HepG2 (cell line): Measurements from ENCODE around the gene MAPK11. TPM values are rescaled to one million over a fixed set of nuclear protein-coding genes. Genes with fewer than 3 reads are reported as not detected.

ENCODE experiments used
- CENPT ChIP-seq: sonication (generic); formaldehyde crosslinking; IDR thresholded peaks from 2 replicates; pipeline ENCODE4 v1.8.0; 2022; ENCODE audit warnings: low read depth, mild to moderate bottlenecking, moderate library complexity, missing genetic modification reagents
- HHEX ChIP-seq: IDR thresholded peaks from 2 replicates; pipeline ENCODE4 v1.6.1; 2016; ENCODE audit warnings: control low read depth
- LCORL ChIP-seq, 2 experiments: fragments of 450-650 bp in 1 of 2; sonication (generic) in 1 of 2; formaldehyde crosslinking in 1 of 2; IDR thresholded peaks; 2 replicates each; pipeline versions ENCODE4 v1.5.0 to v1.6.1; 2017 to 2020; ENCODE audit warnings: antibody characterized with exemption in 1 of 2, missing genetic modification reagents in 1 of 2
- MBNL3 ChIP-seq: fragments of 250-450 bp; sonication (Bioruptor Pico); conservative IDR thresholded peaks from 2 replicates; pipeline ENCODE4 v1.8.0; 2022; ENCODE audit warnings: mild to moderate bottlenecking, inconsistent platforms
- NCOA5 ChIP-seq: sonication (generic); formaldehyde crosslinking; IDR thresholded peaks from 2 replicates; pipeline ENCODE4 v1.4.0; 2020; ENCODE audit warnings: missing genetic modification reagents
- NCOR1 ChIP-seq: fragments of 200-600 bp; sonication (generic); IDR thresholded peaks from 2 replicates; pipeline ENCODE4 v1.7.0; 2017; ENCODE audit warnings: antibody characterized with exemption, low read length, borderline replicate concordance
- POLR2A ChIP-seq, 2 experiments: IDR thresholded peaks; 2 replicates each; pipeline ENCODE4 v1.6.1; 2011; ENCODE audit warnings: low read depth in 2 of 2, low read length in 2 of 2, mild to moderate bottlenecking in 1 of 2, moderate library complexity in 1 of 2; ENCODE audit not compliant: insufficient read depth in 1 of 2
- RBFOX2 ChIP-seq: fragments of 200-400 bp; formaldehyde crosslinking; IDR thresholded peaks from 2 replicates; pipeline ENCODE4 v1.6.1; 2017; ENCODE audit warnings: low read depth, mild to moderate bottlenecking, low read length
- SAP130 ChIP-seq: IDR thresholded peaks from 2 replicates; pipeline ENCODE4 v1.6.1; 2016; ENCODE audit warnings: low read depth
- TBL1XR1 ChIP-seq: fragments of 150-350 bp; IDR thresholded peaks from 2 replicates; pipeline ENCODE4 v1.6.1; 2014; ENCODE audit warnings: borderline replicate concordance, low read length; ENCODE audit not compliant: partially characterized antibody
- TEAD3 ChIP-seq: optimal IDR thresholded peaks from 2 replicates; pipeline ENCODE3; 2016; ENCODE audit warnings: borderline replicate concordance
- ZFP36L1 ChIP-seq: sonication (generic); formaldehyde crosslinking; IDR thresholded peaks from 2 replicates; pipeline ENCODE4 v1.8.0; 2022; ENCODE audit warnings: mild to moderate bottlenecking, missing genetic modification reagents, moderate library complexity
- ZNF496 ChIP-seq: sonication (generic); formaldehyde crosslinking; IDR thresholded peaks from 2 replicates; pipeline ENCODE4 v1.8.1; 2023; ENCODE audit warnings: mild to moderate bottlenecking, moderate library complexity, missing genetic modification reagents; ENCODE audit not compliant: insufficient replicate concordance
- ZNF605 ChIP-seq: sonication (generic); formaldehyde crosslinking; IDR thresholded peaks from 2 replicates; pipeline ENCODE4 v1.8.0; 2022; ENCODE audit warnings: mild to moderate bottlenecking, missing genetic modification reagents
- ZNF776 ChIP-seq: sonication (generic); formaldehyde crosslinking; IDR thresholded peaks from 2 replicates; pipeline ENCODE4 v1.4.0; 2020; ENCODE audit warnings: mild to moderate bottlenecking, missing genetic modification reagents
- ZZZ3 ChIP-seq: sonication (generic); formaldehyde crosslinking; IDR thresholded peaks from 2 replicates; pipeline ENCODE4 v1.4.0; 2020; ENCODE audit warnings: missing genetic modification reagents, mild to moderate bottlenecking, borderline replicate concordance
- polyA plus RNA-seq, 8 experiments: library from polyadenylated mRNA; depleted of rRNA in 3 of 8; stranded (reverse) in 7 of 8; unstranded in 1 of 8; fragments of >200 nt; fragmentation: Illumina TruSeq in 4 of 8; extraction: Trizol in 4 of 8; gene quantifications; 2 replicates each; pipeline versions ENCODE4 v1.2.1 to v1.2.3, GENCODE V29; 2011 to 2016; ENCODE audit warnings: low read depth in 4 of 8, missing spikeins in 1 of 8, mixed read lengths in 1 of 8; ENCODE audit not compliant: insufficient read depth in 1 of 8
- total RNA-seq, 5 experiments: library from RNA; depleted of rRNA; stranded (reverse); fragments of >200 nt; fragmentation: Illumina TruSeq; extraction: Trizol; gene quantifications; 2 replicates each; pipeline ENCODE4 v1.2.3, GENCODE V29; 2016; ENCODE audit warnings: low read depth in 1 of 5
- TF ChIP-seq, protein P1 (sequence below): sonication (generic); formaldehyde crosslinking; IDR thresholded peaks from 2 replicates; pipeline ENCODE4 v1.4.0; 2020; ENCODE audit warnings: low read depth, mild to moderate bottlenecking, missing genetic modification reagents
- TF ChIP-seq, protein P2 (sequence below): fragments of 450-650 bp; IDR thresholded peaks from 2 replicates; pipeline ENCODE4 v1.6.1; 2017
- TF ChIP-seq, protein P3 (sequence below): sonication (generic); formaldehyde crosslinking; conservative IDR thresholded peaks from 2 replicates; pipeline ENCODE4 v1.4.0; 2020; ENCODE audit warnings: missing genetic modification reagents
- TF ChIP-seq, protein P4 (sequence below): sonication (generic); formaldehyde crosslinking; IDR thresholded peaks from 2 replicates; pipeline ENCODE4 v1.4.0; 2020; ENCODE audit warnings: missing genetic modification reagents, mild to moderate bottlenecking, borderline replicate concordance
- TF ChIP-seq, protein P5 (sequence below): sonication (generic); formaldehyde crosslinking; IDR thresholded peaks from 2 replicates; pipeline ENCODE4 v1.4.0; 2020; ENCODE audit warnings: missing genetic modification reagents

MAPK11 gene
- total and polyA plus RNA-seq, 2 of the 13 experiments (the other 11 are each of a cell fraction or from before 2014, with no cell fraction given), result 0.15 to 0.17 TPM

DNA sequence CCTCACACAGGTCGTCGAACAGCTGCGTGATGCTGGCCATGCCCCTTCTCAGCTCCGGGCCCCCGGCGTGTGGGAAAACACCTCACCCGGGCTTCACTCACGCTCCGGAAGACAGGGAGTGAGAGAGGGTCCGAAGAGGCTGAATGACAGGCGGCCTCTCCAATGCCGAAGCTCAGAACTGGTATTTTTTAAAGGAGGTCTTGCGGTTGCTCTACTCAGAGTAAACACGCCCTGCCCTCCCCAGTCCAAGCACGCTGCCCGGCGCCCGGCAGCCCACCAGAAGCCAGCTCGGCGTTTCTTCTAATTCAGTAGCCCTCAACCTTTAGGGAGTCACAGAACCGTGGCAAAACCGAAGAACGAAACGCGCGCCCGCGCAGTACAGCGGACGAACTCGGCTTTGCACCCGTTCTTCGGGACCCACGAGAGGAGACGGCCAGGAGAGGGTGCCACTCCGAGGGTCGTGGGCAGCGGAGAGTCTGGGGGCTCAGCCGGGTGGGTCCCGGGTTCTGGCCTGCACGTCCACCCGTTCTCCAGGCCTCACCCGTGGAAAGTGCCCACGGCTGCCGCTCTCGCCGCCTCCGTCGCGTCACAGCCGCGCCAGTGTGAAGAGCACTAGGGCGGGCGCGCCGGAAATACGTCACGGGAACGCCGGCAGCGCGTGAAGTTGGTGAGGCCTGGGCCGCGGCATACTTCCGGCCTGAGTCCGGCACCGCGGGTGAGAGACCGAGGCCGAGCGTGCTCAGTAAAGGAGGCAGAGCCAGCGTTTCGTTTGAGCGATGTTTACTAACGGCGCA is 25.6 kb downstream of the MAPK11 start, which contains the start of gene TUBGCP6 (continued):
- TF ChIP-seq, protein P1, sequence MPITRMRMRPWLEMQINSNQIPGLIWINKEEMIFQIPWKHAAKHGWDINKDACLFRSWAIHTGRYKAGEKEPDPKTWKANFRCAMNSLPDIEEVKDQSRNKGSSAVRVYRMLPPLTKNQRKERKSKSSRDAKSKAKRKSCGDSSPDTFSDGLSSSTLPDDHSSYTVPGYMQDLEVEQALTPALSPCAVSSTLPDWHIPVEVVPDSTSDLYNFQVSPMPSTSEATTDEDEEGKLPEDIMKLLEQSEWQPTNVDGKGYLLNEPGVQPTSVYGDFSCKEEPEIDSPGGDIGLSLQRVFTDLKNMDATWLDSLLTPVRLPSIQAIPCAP (CRISPR knock-in tag), result 0 out of 2 replicates have a peak, but pooled peaks have one; percentile 52
- TF ChIP-seq NCOA5 (CRISPR knock-in tag) (no peak), ZZZ3 (CRISPR knock-in tag) (peak; percentile 91; the same call in 1 of the 2 replicates), HHEX (CRISPR knock-in tag) (no peak), RBFOX2 (peak; percentile 97), LCORL (IDR thresholded peaks at IDR 0.05) (no peak), LCORL (CRISPR knock-in tag; IDR thresholded peaks at IDR 0.05) (peak; percentile 50; the same call in 1 of the 2 replicates), ZNF496 (CRISPR knock-in tag) (no peak), ZNF605 (no peak), ZNF776 (CRISPR knock-in tag) (peak; percentile 36; the same call in 1 of the 2 replicates), MBNL3 (no peak), TEAD3 (peak; percentile 71), TBL1XR1 (no peak), POLR2A (IDR thresholded peaks at IDR 0.05; ENCODE audit: insufficient read depth in 1 of 2, low read depth in 2 of 2, low read length in 2 of 2) (peak; percentile 71 to 87), ZFP36L1 (CRISPR knock-in tag) (no peak), CENPT (CRISPR knock-in tag) (no peak), NCOR1 (no peak), SAP130 (CRISPR knock-in tag) (peak; percentile 96)
- TF ChIP-seq, protein P2, sequence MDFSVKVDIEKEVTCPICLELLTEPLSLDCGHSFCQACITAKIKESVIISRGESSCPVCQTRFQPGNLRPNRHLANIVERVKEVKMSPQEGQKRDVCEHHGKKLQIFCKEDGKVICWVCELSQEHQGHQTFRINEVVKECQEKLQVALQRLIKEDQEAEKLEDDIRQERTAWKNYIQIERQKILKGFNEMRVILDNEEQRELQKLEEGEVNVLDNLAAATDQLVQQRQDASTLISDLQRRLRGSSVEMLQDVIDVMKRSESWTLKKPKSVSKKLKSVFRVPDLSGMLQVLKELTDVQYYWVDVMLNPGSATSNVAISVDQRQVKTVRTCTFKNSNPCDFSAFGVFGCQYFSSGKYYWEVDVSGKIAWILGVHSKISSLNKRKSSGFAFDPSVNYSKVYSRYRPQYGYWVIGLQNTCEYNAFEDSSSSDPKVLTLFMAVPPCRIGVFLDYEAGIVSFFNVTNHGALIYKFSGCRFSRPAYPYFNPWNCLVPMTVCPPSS, result no peak
- TF ChIP-seq, protein P3, sequence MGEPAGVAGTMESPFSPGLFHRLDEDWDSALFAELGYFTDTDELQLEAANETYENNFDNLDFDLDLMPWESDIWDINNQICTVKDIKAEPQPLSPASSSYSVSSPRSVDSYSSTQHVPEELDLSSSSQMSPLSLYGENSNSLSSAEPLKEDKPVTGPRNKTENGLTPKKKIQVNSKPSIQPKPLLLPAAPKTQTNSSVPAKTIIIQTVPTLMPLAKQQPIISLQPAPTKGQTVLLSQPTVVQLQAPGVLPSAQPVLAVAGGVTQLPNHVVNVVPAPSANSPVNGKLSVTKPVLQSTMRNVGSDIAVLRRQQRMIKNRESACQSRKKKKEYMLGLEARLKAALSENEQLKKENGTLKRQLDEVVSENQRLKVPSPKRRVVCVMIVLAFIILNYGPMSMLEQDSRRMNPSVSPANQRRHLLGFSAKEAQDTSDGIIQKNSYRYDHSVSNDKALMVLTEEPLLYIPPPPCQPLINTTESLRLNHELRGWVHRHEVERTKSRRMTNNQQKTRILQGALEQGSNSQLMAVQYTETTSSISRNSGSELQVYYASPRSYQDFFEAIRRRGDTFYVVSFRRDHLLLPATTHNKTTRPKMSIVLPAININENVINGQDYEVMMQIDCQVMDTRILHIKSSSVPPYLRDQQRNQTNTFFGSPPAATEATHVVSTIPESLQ (CRISPR knock-in tag), result no peak
- TF ChIP-seq, protein P4, sequence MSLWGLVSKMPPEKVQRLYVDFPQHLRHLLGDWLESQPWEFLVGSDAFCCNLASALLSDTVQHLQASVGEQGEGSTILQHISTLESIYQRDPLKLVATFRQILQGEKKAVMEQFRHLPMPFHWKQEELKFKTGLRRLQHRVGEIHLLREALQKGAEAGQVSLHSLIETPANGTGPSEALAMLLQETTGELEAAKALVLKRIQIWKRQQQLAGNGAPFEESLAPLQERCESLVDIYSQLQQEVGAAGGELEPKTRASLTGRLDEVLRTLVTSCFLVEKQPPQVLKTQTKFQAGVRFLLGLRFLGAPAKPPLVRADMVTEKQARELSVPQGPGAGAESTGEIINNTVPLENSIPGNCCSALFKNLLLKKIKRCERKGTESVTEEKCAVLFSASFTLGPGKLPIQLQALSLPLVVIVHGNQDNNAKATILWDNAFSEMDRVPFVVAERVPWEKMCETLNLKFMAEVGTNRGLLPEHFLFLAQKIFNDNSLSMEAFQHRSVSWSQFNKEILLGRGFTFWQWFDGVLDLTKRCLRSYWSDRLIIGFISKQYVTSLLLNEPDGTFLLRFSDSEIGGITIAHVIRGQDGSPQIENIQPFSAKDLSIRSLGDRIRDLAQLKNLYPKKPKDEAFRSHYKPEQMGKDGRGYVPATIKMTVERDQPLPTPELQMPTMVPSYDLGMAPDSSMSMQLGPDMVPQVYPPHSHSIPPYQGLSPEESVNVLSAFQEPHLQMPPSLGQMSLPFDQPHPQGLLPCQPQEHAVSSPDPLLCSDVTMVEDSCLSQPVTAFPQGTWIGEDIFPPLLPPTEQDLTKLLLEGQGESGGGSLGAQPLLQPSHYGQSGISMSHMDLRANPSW (CRISPR knock-in tag), result peak; percentile 56; the same call in 1 of the 2 replicates
- TF ChIP-seq, protein P5, sequence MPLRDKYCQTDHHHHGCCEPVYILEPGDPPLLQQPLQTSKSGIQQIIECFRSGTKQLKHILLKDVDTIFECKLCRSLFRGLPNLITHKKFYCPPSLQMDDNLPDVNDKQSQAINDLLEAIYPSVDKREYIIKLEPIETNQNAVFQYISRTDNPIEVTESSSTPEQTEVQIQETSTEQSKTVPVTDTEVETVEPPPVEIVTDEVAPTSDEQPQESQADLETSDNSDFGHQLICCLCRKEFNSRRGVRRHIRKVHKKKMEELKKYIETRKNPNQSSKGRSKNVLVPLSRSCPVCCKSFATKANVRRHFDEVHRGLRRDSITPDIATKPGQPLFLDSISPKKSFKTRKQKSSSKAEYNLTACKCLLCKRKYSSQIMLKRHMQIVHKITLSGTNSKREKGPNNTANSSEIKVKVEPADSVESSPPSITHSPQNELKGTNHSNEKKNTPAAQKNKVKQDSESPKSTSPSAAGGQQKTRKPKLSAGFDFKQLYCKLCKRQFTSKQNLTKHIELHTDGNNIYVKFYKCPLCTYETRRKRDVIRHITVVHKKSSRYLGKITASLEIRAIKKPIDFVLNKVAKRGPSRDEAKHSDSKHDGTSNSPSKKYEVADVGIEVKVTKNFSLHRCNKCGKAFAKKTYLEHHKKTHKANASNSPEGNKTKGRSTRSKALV, result peak; percentile 54; the same call in 1 of the 2 replicates
